Sigmoid colon (tissue), 4 donors: ENCODE data around the gene TPGS1.

Source experiments
- CTCF ChIP-seq, 4 experiments: fragments of 450-650 bp in 3 of 4; fragments of 200-600 bp in 1 of 4; IDR thresholded peaks; one replicate each; pipeline ENCODE4 v1.5.1; 2016 to 2019; ENCODE audit warnings: antibody characterized with exemption in 4 of 4, mild to moderate bottlenecking in 3 of 4, moderate library complexity in 2 of 4
- EP300 ChIP-seq, 4 donors: sonication (generic); formaldehyde crosslinking; IDR thresholded peaks; one replicate each; pipeline ENCODE4 v1.6.1; 2017; ENCODE audit warnings: antibody characterized with exemption in 4 of 4

GRCh38 chr19:560121-560520 lies 52.8 kb downstream of the TPGS1 start:
- TF ChIP-seq EP300 (IDR thresholded peaks at IDR 0.05), result no peak
- no peak for TF ChIP-seq CTCF (IDR thresholded peaks at IDR 0.05)
